Lower lobe of right lung (tissue), 2 donors: Measurements from ENCODE around the gene PCNX4. TPM values are rescaled to one million over a fixed set of nuclear protein-coding genes. Genes with fewer than 3 reads are reported as not detected.

Source experiments
- ATAC-seq, 2 donors: fragments of 200-7000 bp; cut with Tn5 transposase; one replicate each; pipeline ENCODE4 v1.9.1; 2020 to 2022; ENCODE audit warnings: mild to moderate bottlenecking in 2 of 2, moderate library complexity in 2 of 2
- DNase-seq: peaks from one replicate; pipeline ENCODE4 v3.0.0-alpha.2; 2020
- H3K27ac ChIP-seq: fragments of 200-600 bp; one replicate; pipeline ENCODE4 v1.8.0; 2022
- H3K27me3 ChIP-seq: fragments of 200-600 bp; one replicate; pipeline ENCODE4 v1.8.0; 2022; ENCODE audit warnings: low read depth
- H3K36me3 ChIP-seq: fragments of 200-600 bp; one replicate; pipeline ENCODE4 v1.8.0; 2022; ENCODE audit warnings: mild to moderate bottlenecking
- H3K4me1 ChIP-seq: fragments of 200-600 bp; one replicate; pipeline ENCODE4 v1.8.0; 2022
- H3K4me3 ChIP-seq: fragments of 200-600 bp; one replicate; pipeline ENCODE4 v1.8.0; 2022; ENCODE audit warnings: mild to moderate bottlenecking
- H3K9me3 ChIP-seq: fragments of 200-600 bp; one replicate; pipeline ENCODE4 v1.8.0; 2022
- intact Hi-C: fragments of 100-400 bp; cut with DNase I; formaldehyde crosslinking; loops from one replicate; pipeline ENCODE4 v1.11.0; 2022
- total RNA-seq: library from RNA; stranded (reverse); fragmentation: NEBNext Ultra II Directional; extraction: Animal tissue kit (Norgen Biotek cat#: 25700); gene quantifications from one replicate; pipeline ENCODE4 v1.2.1, GENCODE V29; 2021
- TF ChIP-seq, protein P1 (sequence below): fragments of 200-600 bp; IDR thresholded peaks from one replicate; pipeline ENCODE4 v1.8.0; 2022; ENCODE audit warnings: antibody characterized with exemption, mild to moderate bottlenecking
- donor health status: DM: no; HTN: yes; CAD: no; lungs with severe emphysema.

The PCNX4 gene
- total RNA-seq, 1 donor from 2014 or later: 36.1 TPM

DNA sequence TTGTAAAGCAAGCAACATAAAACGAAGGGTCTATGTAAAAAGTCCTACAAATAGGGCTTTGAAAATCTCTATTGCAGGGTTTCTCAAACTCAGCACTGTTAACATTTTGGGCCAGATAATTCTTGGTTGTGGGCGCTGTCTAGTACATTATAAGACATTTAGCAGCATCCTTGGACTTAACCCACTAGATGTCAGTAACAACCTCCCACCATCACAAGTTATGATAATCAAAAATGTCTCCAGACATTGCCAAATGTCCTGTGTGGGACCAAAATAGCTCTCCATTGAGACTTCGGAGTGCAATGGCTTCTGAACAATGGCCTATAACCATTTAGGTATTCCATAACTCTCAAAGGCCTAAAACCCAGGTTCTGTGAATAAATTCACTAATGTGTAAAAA, 96.4 kb downstream of the PCNX4 start:
- intact Hi-C loops: no loop called here
- ATAC-seq (no peak), DNase-seq (no peak)
- TF ChIP-seq, protein P1, sequence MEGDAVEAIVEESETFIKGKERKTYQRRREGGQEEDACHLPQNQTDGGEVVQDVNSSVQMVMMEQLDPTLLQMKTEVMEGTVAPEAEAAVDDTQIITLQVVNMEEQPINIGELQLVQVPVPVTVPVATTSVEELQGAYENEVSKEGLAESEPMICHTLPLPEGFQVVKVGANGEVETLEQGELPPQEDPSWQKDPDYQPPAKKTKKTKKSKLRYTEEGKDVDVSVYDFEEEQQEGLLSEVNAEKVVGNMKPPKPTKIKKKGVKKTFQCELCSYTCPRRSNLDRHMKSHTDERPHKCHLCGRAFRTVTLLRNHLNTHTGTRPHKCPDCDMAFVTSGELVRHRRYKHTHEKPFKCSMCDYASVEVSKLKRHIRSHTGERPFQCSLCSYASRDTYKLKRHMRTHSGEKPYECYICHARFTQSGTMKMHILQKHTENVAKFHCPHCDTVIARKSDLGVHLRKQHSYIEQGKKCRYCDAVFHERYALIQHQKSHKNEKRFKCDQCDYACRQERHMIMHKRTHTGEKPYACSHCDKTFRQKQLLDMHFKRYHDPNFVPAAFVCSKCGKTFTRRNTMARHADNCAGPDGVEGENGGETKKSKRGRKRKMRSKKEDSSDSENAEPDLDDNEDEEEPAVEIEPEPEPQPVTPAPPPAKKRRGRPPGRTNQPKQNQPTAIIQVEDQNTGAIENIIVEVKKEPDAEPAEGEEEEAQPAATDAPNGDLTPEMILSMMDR: no peak
- Histone ChIP-seq H3K4me1 (peaks cover 4% of the 10 kb centered on the region), H3K36me3 (no peaks in the 10 kb centered on the region), H3K9me3 (no peaks in the 10 kb centered on the region), H3K27me3 (no peaks in the 10 kb centered on the region), H3K4me3 (no peak overlapping the region), H3K27ac (no peak overlapping the region)

DNA sequence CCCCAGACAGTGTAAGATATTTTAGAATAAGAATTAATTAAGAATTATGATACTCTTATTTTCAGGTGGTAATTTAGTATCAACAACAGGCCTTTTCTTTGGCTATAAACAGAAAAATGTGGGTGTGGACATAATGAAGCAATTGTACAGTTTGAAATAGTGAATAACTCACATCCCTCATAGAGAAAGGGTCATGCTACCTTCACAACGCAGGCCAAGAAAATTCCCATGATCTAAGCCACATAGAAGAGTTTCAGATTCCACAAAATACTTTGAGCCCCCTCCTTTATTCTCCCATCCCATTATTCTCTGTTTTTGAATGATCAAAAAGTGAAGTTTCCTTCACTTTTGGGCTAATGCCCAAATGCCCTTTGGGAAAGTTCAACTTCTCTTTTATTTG, 97.0 kb downstream of the PCNX4 start:
- intact Hi-C loops: no loop called here
- Histone ChIP-seq H3K4me3 (no peak overlapping the region), H3K27ac (no peak overlapping the region), H3K36me3 (no peaks in the 10 kb centered on the region), H3K9me3 (no peaks in the 10 kb centered on the region), H3K27me3 (no peaks in the 10 kb centered on the region), H3K4me1 (peaks cover 3% of the 10 kb centered on the region)
- DNase-seq (no peak), ATAC-seq (no peak)
- TF ChIP-seq, protein P1: no peak

DNA sequence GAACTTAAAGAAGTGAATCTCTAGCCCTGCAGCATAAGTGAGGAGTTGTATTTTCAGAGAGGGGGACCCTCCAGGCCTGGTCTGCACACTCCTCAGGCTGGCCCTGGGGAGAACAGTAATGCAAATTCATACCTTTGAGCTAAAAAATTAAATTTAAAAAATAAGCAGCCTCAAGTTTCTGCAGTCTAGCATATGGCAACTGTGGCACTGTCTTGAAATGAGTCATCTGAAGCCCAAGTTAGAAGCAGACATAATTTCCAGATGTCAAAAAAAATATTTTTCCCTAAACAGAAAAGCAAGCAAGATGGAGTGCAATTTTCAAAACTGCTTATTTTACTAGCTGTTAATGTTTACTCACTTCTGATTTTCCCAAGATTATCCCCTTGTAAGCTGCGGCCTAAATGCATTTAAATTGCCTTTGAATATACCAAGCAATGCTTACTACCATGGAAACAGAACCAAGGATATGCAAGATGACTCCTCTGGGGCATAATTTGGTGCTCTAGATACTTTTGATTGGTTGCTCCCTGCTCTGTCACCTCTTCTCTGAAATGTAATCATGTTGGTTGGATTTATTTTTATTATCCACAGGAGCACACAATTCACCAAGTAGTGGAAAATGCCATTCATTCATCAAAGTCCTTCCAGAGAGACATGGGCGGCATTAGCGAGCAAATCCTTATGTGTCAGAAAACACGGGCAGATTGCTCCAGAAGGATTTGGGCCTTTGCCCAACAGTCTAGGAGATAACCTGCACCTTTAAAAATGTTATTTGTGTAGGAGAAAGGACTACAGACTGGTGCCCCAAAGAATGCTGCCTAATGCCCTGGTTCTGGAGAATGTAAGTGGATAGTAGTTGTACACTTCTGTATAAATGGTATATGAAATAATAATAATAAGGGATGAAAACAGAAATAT, 98.5 kb downstream of the PCNX4 start:
- Histone ChIP-seq H3K27me3 (no peaks in the 10 kb centered on the region), H3K4me1 (no peaks in the 10 kb centered on the region), H3K36me3 (no peaks in the 10 kb centered on the region), H3K27ac (no peak overlapping the region), H3K4me3 (no peak overlapping the region), H3K9me3 (no peaks in the 10 kb centered on the region)
- intact Hi-C loops: no loop called here
- TF ChIP-seq, protein P1: no peak
- ATAC-seq: no peak
- no peak for DNase-seq

DNA sequence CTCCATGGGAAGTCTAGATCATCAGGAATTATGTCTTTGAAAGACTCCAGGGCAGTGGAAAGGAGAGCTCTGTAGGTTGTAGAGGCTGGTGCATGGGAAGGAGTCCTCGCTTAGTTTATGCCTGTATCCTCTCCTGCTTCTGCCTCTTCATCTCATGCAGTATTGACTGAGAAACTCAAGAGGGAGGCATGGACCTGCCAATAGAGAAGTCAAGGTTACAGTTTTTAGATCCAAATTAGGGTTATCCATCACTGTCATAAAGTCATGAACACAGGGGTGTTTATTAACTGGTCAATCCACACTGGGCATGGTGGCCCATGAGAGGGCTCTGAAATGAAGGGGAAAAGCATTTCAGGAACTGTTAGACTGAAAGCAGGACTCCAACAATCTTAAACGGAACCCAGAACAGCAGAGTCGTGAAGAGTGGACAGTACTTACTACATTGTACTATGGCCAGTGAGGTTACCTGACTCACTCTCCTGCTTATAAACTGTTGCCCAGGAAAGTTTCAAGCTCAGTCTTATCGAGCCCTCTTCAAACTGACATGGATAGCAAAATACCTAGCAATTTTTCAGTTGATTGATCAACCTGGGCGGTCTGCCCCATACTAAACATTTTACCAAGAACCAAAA, 103.6 kb downstream of the PCNX4 start:
- intact Hi-C loops: no loop called here
- no peaks in the 10 kb centered on the region for H3K9me3 ChIP-seq
- no peaks in the 10 kb centered on the region for H3K27me3 ChIP-seq
- ATAC-seq (no peak), DNase-seq (no peak)
- H3K36me3 ChIP-seq: no peaks in the 10 kb centered on the region
- TF ChIP-seq, protein P1: no peak
- no peak overlapping the region for H3K27ac ChIP-seq
- H3K4me3 ChIP-seq: no peak overlapping the region
- H3K4me1 ChIP-seq: no peaks in the 10 kb centered on the region

DNA sequence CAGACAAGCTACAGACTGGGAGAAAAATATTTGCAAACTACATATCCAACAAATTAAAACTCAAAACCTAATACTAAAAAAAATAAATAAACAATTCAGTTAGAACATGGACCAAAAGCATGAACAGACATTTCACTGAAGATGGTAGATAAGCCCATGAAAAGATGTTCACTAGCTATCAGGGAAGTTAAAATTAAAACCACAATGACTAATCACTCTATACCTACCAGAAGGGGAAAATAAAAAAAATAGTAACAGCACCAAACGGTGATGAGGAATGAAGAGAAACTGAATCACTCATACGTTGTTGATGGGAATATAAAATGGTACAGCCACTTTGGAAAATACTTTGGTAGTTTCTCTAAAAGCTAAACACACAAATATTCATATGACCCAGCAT, 104.6 kb downstream of the PCNX4 start:
- ATAC-seq: no peak
- no peaks in the 10 kb centered on the region for H3K27me3 ChIP-seq
- TF ChIP-seq, protein P1: no peak
- no peak for DNase-seq
- no peaks in the 10 kb centered on the region for H3K4me1 ChIP-seq
- H3K36me3 ChIP-seq: no peaks in the 10 kb centered on the region
- intact Hi-C loops: no loop called here
- no peaks in the 10 kb centered on the region for H3K9me3 ChIP-seq
- H3K27ac ChIP-seq: no peak overlapping the region
- H3K4me3 ChIP-seq: no peak overlapping the region
